Activated CD4-positive, alpha-beta T cell treated with anti-CD3 and anti-CD28 coated beads for 36 hours (primary cell): ENCODE measurements around the gene ZER1. TPM values are rescaled to one million over a fixed set of nuclear protein-coding genes. Genes with fewer than 3 reads are reported as not detected.
"Not testable (repeated sequence)": the region's sequence is repeated elsewhere in the genome, so short reads cannot be mapped to it uniquely, and the experiment has no call there.

Source experiments
- ATAC-seq: fragments of 200-7000 bp; cut with Tn5 transposase; one replicate; pipeline ENCODE4 v1.10.0; 2021; ENCODE audit warnings: mild to moderate bottlenecking, moderate library complexity
- CTCF ChIA-PET: fragments of 350-600 bp; sonication (Branson Sonifier 250); formaldehyde crosslinking; loops from one replicate; lab custom pipeline; 2021; ENCODE audit warnings: antibody characterized with exemption; lab: Charles Lee
- POLR2A ChIA-PET: fragments of 350-600 bp; sonication (Branson Sonifier 250); formaldehyde crosslinking; loops from one replicate; lab custom pipeline; 2021; ENCODE audit warnings: antibody characterized with exemption, inconsistent platforms; lab: Charles Lee
- DNase-seq: peaks from one replicate; pipeline ENCODE4 v3.0.0-alpha.2; 2020
- H3K27ac Mint-ChIP-seq: one replicate; pipeline ENCODE4 v1.8.0; 2021; ENCODE audit warnings: mixed read lengths
- H3K27me3 Mint-ChIP-seq: one replicate; pipeline ENCODE4 v1.8.0; 2021; ENCODE audit warnings: mixed read lengths
- H3K36me3 Mint-ChIP-seq: one replicate; pipeline ENCODE4 v1.8.0; 2021; ENCODE audit warnings: low read depth, mixed read lengths
- H3K4me1 Mint-ChIP-seq: one replicate; pipeline ENCODE4 v1.8.0; 2021; ENCODE audit warnings: mixed read lengths
- H3K4me3 Mint-ChIP-seq: one replicate; pipeline ENCODE4 v1.8.0; 2021; ENCODE audit warnings: mild to moderate bottlenecking, moderate library complexity, mixed read lengths
- H3K9me3 Mint-ChIP-seq: one replicate; pipeline ENCODE4 v1.8.0; 2021; ENCODE audit warnings: low read depth, mixed read lengths
- intact Hi-C, 2 experiments: fragments of 100-400 bp; cut with DNase I in 1 of 2; cut with micrococcal nuclease in 1 of 2; formaldehyde crosslinking; loops; one replicate each; pipeline versions ENCODE4 v1.14.2 to v1.15.1; 2022 to 2024; cut with DNase I, micrococcal nuclease
- total RNA-seq, 2 experiments: library from RNA; stranded (reverse); gene quantifications; one replicate each; pipeline ENCODE4 v1.2.3, GENCODE V29; 2021

The ZER1 gene
- total RNA-seq, 2 experiments from 2014 or later = 17.1 to 19.3 TPM

DNA sequence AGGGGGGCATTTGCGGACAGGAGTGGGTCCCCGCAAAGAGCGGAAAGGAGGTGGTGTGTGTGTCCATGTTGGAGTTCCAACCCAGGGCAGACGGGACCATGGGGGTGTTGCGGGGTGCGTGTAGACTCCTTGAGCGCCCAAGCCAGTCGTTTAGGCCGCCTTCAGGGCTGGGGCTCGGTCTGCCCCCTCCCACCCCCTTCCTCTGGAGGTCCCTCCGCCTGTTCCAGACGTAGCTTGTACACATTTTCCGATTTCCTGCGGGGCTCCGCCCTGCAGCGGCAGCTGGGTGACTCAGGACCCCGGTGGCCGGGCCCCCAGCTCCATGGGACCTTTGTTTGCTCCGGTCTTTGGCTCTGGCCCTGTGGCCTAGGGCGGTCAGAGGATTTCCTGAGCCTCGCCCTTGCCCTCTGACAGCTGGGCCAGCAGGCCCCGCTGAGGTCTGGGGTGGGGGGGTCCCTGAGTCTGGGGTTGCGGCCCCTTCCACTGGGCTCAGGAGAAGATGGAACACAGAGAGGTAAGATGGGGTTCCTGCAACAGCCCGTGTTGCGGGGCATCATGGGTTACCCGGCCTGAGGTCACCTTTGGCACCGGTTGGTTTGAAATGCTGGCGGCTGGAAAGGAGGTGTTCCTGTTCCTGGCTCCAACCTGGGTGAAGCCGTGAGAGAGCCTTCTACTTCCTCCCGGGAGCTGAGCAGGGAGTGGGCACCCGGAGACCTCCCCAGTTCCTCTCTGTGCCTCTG is 67.9 kb downstream of the ZER1 start:
- peak; percentile 10 for ATAC-seq
- intact Hi-C loops = loop anchor here (2.0 to 5.0 kb wide), 4 partner anchors 83 to 225 kb away; partner anchors contain the start of genes TBC1D13 (in 2 of the 2) and SPTAN1 (in 1 of the 2)

GRCh38 chr9:128702949-128703615 is 68.6 kb downstream of the ZER1 start:
- intact Hi-C loops = loop anchor here (1.0 to 5.0 kb wide), 9 partner anchors 14 to 226 kb away; partner anchors contain the start of genes TBC1D13 (in 2 of the 2), DYNC2I2 (in 1 of the 2), ENDOG (in 1 of the 2) and SET (in 1 of the 2)
- ChIA-PET CTCF (interaction anchor here (0.6 to 1.0 kb wide), 4 partner anchors 12 to 115 kb away, joined by 3 to 4 read pairs (median 3); partner anchors contain the start of genes ENDOG and ZDHHC12), POLR2A (interaction anchor here (0.7 kb wide), 1 partner anchor 15 kb away, joined by 4 read pairs; the partner anchor contains the start of gene SET)
- ATAC-seq (peak; percentile 40), DNase-seq (peak; percentile 61)
- Mint-ChIP-seq H3K4me1 (peaks cover 10% of the 10 kb centered on the region), H3K36me3 (no peaks in the 10 kb centered on the region), H3K4me3 (peak overlapping the region; percentile 73), H3K27me3 (no peaks in the 10 kb centered on the region), H3K9me3 (no peaks in the 10 kb centered on the region), H3K27ac (peak overlapping the region; percentile 74)

More for the DNA sequence above, 67.9 kb downstream of the ZER1 start:
- peak; percentile 59 for DNase-seq
- no peaks in the 10 kb centered on the region for H3K36me3 Mint-ChIP-seq
- H3K4me1 Mint-ChIP-seq = peaks cover 10% of the 10 kb centered on the region
- POLR2A ChIA-PET = interaction anchor here (0.6 to 0.7 kb wide), 2 partner anchors 12 to 15 kb away, joined by 4 to 6 read pairs; partner anchors contain the start of gene SET
- CTCF ChIA-PET = interaction anchor here (0.6 to 1.0 kb wide), 5 partner anchors 13 to 115 kb away, joined by 3 to 4 read pairs (median 3); partner anchors contain the start of genes ENDOG and ZDHHC12
- no peaks in the 10 kb centered on the region for H3K27me3 Mint-ChIP-seq
- H3K4me3 Mint-ChIP-seq = peak overlapping the region; percentile 73
- peak overlapping the region; percentile 74 for H3K27ac Mint-ChIP-seq
- no peaks in the 10 kb centered on the region for H3K9me3 Mint-ChIP-seq

DNA sequence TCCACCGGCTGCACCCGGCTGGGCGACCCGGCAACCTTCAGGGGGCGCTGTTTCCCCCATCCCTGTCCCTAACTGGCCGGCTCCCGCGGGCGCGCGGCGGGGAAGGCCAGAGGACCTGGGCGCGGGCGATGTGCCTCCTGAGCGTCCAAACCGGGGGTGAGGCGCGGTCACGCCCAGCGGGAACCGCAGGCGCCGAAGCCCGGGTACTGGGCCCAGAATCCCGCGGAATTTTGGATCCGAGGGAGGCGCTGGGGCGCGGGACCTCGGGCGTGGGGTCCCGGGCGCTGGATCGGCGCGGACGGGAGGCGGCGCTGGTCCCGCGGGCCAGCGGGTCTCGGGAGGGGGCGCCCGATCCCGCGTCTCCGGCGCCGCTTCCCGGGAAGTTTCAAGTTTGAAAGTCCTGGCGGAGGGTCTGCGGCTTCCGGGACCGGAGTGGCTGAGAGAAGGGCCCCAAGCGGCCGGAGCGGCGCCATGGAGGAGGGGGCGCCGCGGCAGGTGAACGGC is 69.2 kb downstream of the ZER1 start, which contains the start of gene PKN3:
PKN3 (plus strand) TSS at position 59 of the 504 bp plus-strand sequence; CDS start at position 472, 413 bp downstream.
- H3K9me3 Mint-ChIP-seq = no peaks in the 10 kb centered on the region
- ATAC-seq (peak; percentile 85), DNase-seq (peak; percentile 95)
- H3K27ac Mint-ChIP-seq = peak within 1 kb of the TSS; percentile 74
- no peaks in the 10 kb centered on the region for H3K27me3 Mint-ChIP-seq
- intact Hi-C loops = loop anchor here (1.0 to 5.0 kb wide), 9 partner anchors 13 to 226 kb away; partner anchors contain the start of genes TBC1D13 (in 2 of the 2), DYNC2I2 (in 1 of the 2), ENDOG (in 1 of the 2) and SET (in 1 of the 2)
- ChIA-PET POLR2A (interaction anchor here (0.6 kb wide), 2 partner anchors 22 to 90 kb away, joined by 3 read pairs; partner anchors contain the start of gene ZDHHC12), CTCF (interaction anchor here (0.6 to 1.4 kb wide), 21 partner anchors 8 to 1581 kb away, joined by 3 to 24 read pairs (median 3); partner anchors contain the start of genes CIZ1, SET and ZDHHC12)
- peaks cover 10% of the 10 kb centered on the region for H3K4me1 Mint-ChIP-seq
- H3K36me3 Mint-ChIP-seq = peaks cover 3% of the 10 kb centered on the region
- peak within 1 kb of the TSS; percentile 73 for H3K4me3 Mint-ChIP-seq

GRCh38 chr9:128701227-128701854 is 70.4 kb downstream of the ZER1 start:
- Mint-ChIP-seq H3K4me1 (peaks cover 10% of the 10 kb centered on the region), H3K27ac (no peak overlapping the region), H3K9me3 (no peaks in the 10 kb centered on the region), H3K4me3 (peak overlapping the region; percentile 73), H3K27me3 (no peaks in the 10 kb centered on the region), H3K36me3 (peaks cover 11% of the 10 kb centered on the region)
- ChIA-PET POLR2A (interaction anchor here (0.6 kb wide), 1 partner anchor 85 kb away, joined by 4 read pairs; no protein-coding TSS in a partner anchor), CTCF (interaction anchor here (0.7 to 1.4 kb wide), 11 partner anchors 9 to 644 kb away, joined by 3 to 24 read pairs (median 4); no protein-coding TSS in a partner anchor)
- ATAC-seq (no peak), DNase-seq (no peak)
- intact Hi-C loops = loop anchor here (5.0 kb wide), 2 partner anchors 86 to 149 kb away; partner anchors contain the start of genes SPTAN1 (in 1 of the 2) and TBC1D13 (in 1 of the 2)

DNA sequence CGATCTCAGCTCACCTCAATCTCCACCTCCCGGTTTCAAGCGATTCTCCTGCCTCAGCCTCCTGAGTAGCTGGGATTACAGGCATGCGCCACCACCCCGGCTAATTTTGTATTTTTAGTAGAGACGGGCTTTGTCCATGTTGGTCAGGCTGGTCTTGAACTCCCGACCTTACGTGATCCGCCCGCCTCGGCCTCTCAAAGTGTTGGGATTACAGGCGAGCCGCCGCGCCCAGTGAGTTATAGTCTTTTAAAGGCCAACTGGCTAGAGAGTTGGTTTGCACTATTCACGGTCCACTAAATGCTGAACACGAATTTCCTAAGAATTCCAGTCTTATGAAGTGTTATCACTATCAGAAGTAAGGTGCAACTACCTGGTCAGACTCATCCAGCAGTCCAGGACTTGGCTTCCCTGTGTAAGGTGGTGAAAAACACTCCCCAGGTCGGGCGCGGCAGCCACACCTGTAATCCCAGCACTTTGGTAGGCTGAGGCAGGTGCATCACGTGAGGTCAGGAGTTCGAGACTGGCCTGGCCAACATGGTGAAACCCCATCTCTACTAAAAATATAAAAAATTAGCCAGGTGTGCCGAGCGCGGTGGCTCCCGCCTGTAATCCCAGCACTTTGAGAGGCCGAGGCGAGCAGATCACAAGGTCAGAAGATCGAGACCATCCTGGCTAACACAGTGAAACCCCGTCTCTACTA is 72.5 kb downstream of the ZER1 start:
- ChIA-PET CTCF (interaction anchor here (0.6 to 1.5 kb wide), 2 partner anchors 119 to 403 kb away, joined by 3 to 7 read pairs; partner anchors contain the start of gene ENDOG), POLR2A (interaction anchor here (0.8 to 1.3 kb wide), 2 partner anchors 25 to 45 kb away, joined by 3 read pairs; partner anchors contain the start of gene ZDHHC12)
- ATAC-seq, H3K4me3 Mint-ChIP-seq, H3K27me3 Mint-ChIP-seq, H3K27ac Mint-ChIP-seq, H3K4me1 Mint-ChIP-seq, intact Hi-C loops, DNase-seq, H3K9me3 Mint-ChIP-seq: not testable (repeated sequence)
- H3K36me3 Mint-ChIP-seq = peaks cover 29% of the 10 kb centered on the region

DNA sequence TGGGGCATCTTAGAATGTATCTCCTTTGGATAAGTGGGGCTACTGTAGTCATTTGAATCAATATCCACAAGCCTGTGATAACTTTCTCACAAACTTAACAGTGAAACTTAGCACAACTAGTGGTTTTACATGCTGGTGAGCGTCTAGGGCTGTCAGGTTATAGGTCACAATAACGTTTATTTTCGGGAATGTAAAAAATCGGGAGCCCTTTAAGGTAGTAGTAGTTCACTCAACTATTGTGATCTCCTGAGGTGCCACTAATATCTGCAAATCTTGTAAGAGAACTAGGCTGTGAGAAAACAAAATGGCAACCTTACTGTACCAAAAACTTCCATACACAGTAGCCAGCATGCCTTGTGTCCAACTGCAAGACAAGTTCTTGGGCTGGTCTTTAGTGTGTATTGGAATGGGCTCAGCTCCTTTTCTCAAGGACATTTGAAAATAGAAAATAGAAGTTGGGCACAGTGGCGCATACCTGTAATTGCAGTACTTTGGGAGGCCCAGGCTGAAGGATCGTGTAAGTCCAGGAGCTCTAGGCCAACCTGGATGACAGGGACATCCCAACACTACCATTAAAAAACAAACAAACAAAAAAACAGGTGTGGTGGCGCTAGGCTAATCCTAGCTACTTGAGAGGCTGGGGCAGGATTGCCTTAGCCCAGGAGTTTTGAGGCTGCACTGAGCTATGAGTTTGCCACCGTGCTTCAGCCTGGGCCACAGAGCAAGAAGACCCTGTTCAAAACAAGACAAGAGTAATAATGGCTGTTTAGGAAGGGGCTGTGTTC is 74.6 kb downstream of the ZER1 start:
- ChIA-PET CTCF (interaction anchor here (0.6 to 1.4 kb wide), 4 partner anchors 10 to 121 kb away, joined by 3 to 6 read pairs (median 3); partner anchors contain the start of gene ENDOG), POLR2A (interaction anchor here (0.5 to 1.8 kb wide), 6 partner anchors 8 to 237 kb away, joined by 3 to 7 read pairs (median 4); partner anchors contain the start of gene SET)
- intact Hi-C loops = no loop called here
- Mint-ChIP-seq H3K36me3 (peaks cover 46% of the 10 kb centered on the region), H3K27ac (no peak overlapping the region), H3K4me3 (no peak overlapping the region), H3K4me1 (peaks cover 17% of the 10 kb centered on the region), H3K9me3 (no peaks in the 10 kb centered on the region), H3K27me3 (no peaks in the 10 kb centered on the region)
- no peak for ATAC-seq
- no peak for DNase-seq

GRCh38 chr9:128694344-128694743 is 77.4 kb downstream of the ZER1 start:
- CTCF ChIA-PET = interaction anchor here (0.6 to 4.4 kb wide), 2 partner anchors 8 to 101 kb away, joined by 3 to 24 read pairs; partner anchors contain the start of gene PKN3
- POLR2A ChIA-PET = no interaction called here
- DNase-seq (no peak), ATAC-seq (no peak)
- Mint-ChIP-seq H3K4me1 (peaks cover 22% of the 10 kb centered on the region), H3K36me3 (peaks cover 63% of the 10 kb centered on the region), H3K27ac (peak overlapping the region; percentile 42), H3K9me3 (no peaks in the 10 kb centered on the region), H3K4me3 (no peak overlapping the region), H3K27me3 (no peaks in the 10 kb centered on the region)
- intact Hi-C loops = no loop called here

GRCh38 chr9:128693738-128694137 is 78.0 kb downstream of the ZER1 start:
- intact Hi-C loops, ATAC-seq, H3K4me3 Mint-ChIP-seq, H3K27me3 Mint-ChIP-seq, DNase-seq, H3K9me3 Mint-ChIP-seq: not testable (repeated sequence)
- ChIA-PET POLR2A (interaction anchor here (0.6 to 1.2 kb wide), 2 partner anchors 12 to 31 kb away, joined by 3 to 5 read pairs; partner anchors contain the start of gene ZDHHC12), CTCF (interaction anchor here (0.6 to 4.4 kb wide), 5 partner anchors 8 to 102 kb away, joined by 3 to 24 read pairs (median 3); partner anchors contain the start of gene PKN3)
- H3K27ac Mint-ChIP-seq = peak overlapping the region; percentile 18
- peaks cover 63% of the 10 kb centered on the region for H3K36me3 Mint-ChIP-seq
- H3K4me1 Mint-ChIP-seq = peaks cover 22% of the 10 kb centered on the region

- DNase-seq (no peak), ATAC-seq (no peak)
- Mint-ChIP-seq H3K27me3 (no peaks in the 10 kb centered on the region), H3K4me3 (peak overlapping the region; percentile 99), H3K9me3 (no peaks in the 10 kb centered on the region), H3K36me3 (peaks cover 49% of the 10 kb centered on the region), H3K27ac (peak overlapping the region; percentile 100), H3K4me1 (peaks cover 50% of the 10 kb centered on the region)
- CTCF ChIA-PET = interaction anchor here (1.0 to 4.4 kb wide), 3 partner anchors 10 to 13 kb away, joined by 3 to 24 read pairs (median 4); partner anchors contain the start of gene PKN3
- intact Hi-C loops = no loop called here
- POLR2A ChIA-PET = interaction anchor here (1.3 kb wide), 1 partner anchor 138 kb away, joined by 3 read pairs; the partner anchor contains the start of gene SPTAN1
Observed at GRCh38 chr9:128690684-128691034, 81.1 kb downstream of the ZER1 start.
